SKM-1 treated with dmso at 0.1 percent for 144 hours (cell line): ENCODE results near the gene PFDN2.

Experiments
- DNase-seq: peaks from one replicate; lab custom pipeline; 2025; ENCODE audit not compliant: unreplicated experiment; lab: John Stamatoyannopoulos, UW

The PFDN2 gene

DNA sequence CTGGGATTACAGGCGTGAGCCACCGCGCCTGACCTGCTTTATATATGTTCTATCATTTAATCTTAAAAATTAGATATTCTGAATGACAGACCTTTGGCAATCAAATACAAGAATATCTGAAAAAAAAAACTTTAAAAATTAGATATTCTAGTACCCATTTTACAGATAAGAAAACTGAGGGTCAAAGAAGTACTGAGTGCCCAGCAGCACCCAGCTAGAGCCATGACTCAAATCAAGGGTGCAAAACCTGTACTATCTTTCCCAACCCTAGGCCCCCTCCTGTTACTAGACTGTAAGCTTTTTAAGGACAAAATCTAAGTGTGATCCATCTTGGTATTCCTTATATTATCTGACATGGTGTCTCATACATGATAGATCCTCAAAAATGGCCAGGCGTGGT lies 56.4 kb downstream of the PFDN2 start:
- no peak for DNase-seq

DNA sequence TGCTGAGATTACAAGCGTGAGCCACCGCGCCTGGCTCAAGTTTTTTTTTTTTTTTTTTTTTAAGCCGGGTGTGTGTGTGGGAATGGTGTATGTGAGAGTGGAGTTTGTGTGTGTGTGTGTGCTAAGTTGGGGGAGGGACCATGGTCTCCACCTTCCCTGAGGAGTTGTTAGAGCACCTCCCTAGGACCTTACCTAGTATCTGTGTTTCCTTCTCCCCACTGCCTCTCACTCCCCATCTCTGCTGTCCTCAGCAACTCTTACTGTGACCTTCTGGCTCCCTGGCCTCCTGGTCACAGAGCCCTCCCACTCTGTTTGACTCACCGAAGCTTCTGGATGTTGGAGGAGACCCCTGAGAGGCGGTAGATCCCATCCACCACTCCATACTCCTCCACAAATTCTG lies 58.5 kb downstream of the PFDN2 start:
- no peak for DNase-seq

DNA sequence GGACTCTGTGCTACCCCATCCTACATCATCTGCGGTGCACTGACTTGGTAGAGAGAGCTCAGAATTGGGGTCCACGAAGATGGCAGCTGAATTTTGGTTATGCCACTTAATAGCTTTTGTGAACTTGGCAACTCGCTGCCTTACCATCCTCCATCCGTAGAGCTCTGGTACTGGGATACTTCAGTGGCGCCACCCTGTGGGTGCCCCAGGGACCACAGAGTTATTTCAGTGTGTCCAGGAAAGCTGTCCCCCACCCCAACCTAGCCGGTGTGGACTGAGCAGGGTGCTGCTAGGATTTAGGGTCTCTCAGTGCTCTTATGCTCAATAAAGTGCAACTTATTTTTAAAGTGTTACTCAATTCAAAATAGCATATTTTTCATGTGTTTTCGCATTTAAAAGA lies 63.0 kb downstream of the PFDN2 start:
- peak; percentile 38 for DNase-seq

DNA sequence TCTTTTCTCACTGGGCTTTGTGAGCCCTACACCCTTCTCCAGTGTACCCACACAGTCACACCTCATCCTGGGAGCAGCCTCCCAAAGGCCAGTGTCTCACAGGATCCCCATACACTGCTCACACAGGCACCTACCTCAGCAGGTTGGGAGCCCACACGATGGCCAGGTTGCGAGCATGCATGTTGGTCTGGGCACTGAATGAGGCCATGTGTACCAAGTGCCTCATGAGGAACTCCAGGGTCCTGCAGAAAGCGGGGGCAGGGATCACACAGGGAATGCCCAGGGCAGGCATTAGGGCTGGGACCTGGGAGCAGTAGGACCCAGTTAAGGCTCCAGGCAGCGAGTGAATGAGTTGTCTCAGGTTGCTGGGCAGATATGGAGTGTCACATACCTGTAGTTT lies 63.6 kb downstream of the PFDN2 start:
- DNase-seq: no peak

DNA sequence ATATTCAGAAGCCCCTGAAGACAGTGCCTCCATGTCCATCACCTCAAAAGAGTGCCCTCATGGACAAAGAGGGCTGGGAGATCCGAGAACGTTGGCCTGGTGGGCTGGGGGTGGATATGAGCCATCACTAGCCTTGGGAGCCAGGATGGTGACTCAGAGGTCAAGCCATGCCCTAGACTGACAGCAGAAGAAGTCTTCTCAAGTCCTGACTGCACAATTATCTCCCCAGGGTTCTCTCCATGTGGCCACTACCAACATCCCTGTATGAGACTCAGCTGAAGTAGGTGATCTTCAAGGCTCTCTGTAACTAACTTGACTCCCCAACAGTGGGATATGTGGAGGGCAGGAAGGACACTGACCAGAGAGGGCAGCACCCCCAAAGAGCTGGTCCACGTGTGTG lies 64.9 kb downstream of the PFDN2 start:
- DNase-seq: no peak

DNA sequence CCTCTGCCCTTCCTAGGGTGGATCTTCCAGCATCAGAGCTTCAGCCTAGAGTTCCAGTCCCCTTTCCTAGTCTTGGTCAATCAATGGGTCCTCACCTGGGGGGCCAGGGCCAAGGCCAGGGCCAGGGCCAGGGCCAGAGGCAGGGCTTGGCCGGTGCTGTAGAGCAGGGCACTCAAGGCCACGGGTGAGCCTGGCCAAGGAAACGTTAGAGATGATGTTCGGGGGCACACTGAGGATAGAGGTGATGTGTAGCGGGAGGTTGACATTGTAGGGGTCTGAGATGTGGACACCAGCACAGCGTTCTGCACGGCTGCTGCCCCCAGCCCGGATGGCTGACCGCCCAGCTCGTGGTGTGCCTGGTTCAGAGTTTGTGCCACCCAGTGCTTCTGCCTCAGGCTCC lies 66.6 kb downstream of the PFDN2 start:
- no peak for DNase-seq
